ENCODE data around the gene MSMB.
"Not testable (repeated sequence)": the region's sequence is repeated elsewhere in the genome, so short reads cannot be mapped to it uniquely, and the experiment has no call there.

MSMB gene

GRCh38 chr10:46014683-46015405, 31.2 kb downstream of the MSMB start:
- no peak for DNase-seq (ENCODE audit: low read depth in 2 of 3, low spot score in 2 of 3)

GRCh38 chr10:46014206-46014605, 31.9 kb downstream of the MSMB start:
- no peak for DNase-seq (ENCODE audit: low read depth in 2 of 3, low spot score in 2 of 3)

GRCh38 chr10:46012746-46013145, 33.3 kb downstream of the MSMB start:
- DNase-seq (ENCODE audit: low read depth in 2 of 3, low spot score in 2 of 3), result no peak

GRCh38 chr10:46006219-46006618, 39.9 kb downstream of the MSMB start:
- no peak for DNase-seq (ENCODE audit: low read depth in 2 of 3, low spot score in 2 of 3)

- no peak for DNase-seq (ENCODE audit: low read depth in 2 of 3, low spot score in 2 of 3)
Measured at GRCh38 chr10:46005383-46005782, 40.7 kb downstream of the MSMB start.

GRCh38 chr10:46004963-46005362, 41.1 kb downstream of the MSMB start:
- no peak for DNase-seq (ENCODE audit: low read depth in 2 of 3, low spot score in 2 of 3)

- DNase-seq (ENCODE audit: low read depth in 2 of 3, low spot score in 2 of 3), result no peak
Measured at GRCh38 chr10:46002916-46003693, 43.0 kb downstream of the MSMB start.

- not testable (repeated sequence) for DNase-seq (ENCODE audit: low read depth in 2 of 3, low spot score in 2 of 3)
Measured at GRCh38 chr10:46002189-46002687, 43.8 kb downstream of the MSMB start.

GRCh38 chr10:46001187-46001756, 44.8 kb downstream of the MSMB start:
- no peak for DNase-seq (ENCODE audit: low read depth in 2 of 3, low spot score in 2 of 3)

- DNase-seq (ENCODE audit: low read depth in 2 of 3, low spot score in 2 of 3), result no peak
Measured at GRCh38 chr10:46000538-46000937, 45.5 kb downstream of the MSMB start.

- DNase-seq (ENCODE audit: low read depth in 2 of 3, low spot score in 2 of 3), result not testable (repeated sequence)
Measured at GRCh38 chr10:45999955-46000354, 46.1 kb downstream of the MSMB start.

- no peak for DNase-seq (ENCODE audit: low read depth in 2 of 3, low spot score in 2 of 3)
Measured at GRCh38 chr10:45997994-45998763, 47.9 kb downstream of the MSMB start.

- no peak for DNase-seq (ENCODE audit: low read depth in 2 of 3, low spot score in 2 of 3)
Measured at GRCh38 chr10:45997557-45997956, 48.5 kb downstream of the MSMB start.

GRCh38 chr10:45985590-45985989, 60.5 kb downstream of the MSMB start:
- not testable (repeated sequence) for DNase-seq (ENCODE audit: low read depth in 2 of 3, low spot score in 2 of 3)

GRCh38 chr10:45984473-45984872, 61.6 kb downstream of the MSMB start:
- not testable (repeated sequence) for DNase-seq (ENCODE audit: low read depth in 2 of 3, low spot score in 2 of 3)

- DNase-seq (ENCODE audit: low read depth in 2 of 3, low spot score in 2 of 3), result not testable (repeated sequence)
Measured at GRCh38 chr10:45983538-45984186, 62.4 kb downstream of the MSMB start.
